Erythroblast (primary cell): ENCODE results near the gene ZNF485.

Experiments used
- GATA1 ChIP-seq: IDR thresholded peaks from 2 replicates; pipeline ENCODE4 v1.6.1; 2011; ENCODE audit warnings: low read depth, mild to moderate bottlenecking, control low read depth, low read length, moderate library complexity
- POLR2A ChIP-seq: IDR thresholded peaks from 2 replicates; pipeline ENCODE4 v1.6.1; 2011; ENCODE audit warnings: mild to moderate bottlenecking, low read length

GRCh38 chr10:43627942-43628341 lies 21.7 kb downstream of the ZNF485 start:
- TF ChIP-seq POLR2A, result no peak
- TF ChIP-seq GATA1, result no peak
